HG03064 (cell line): ENCODE data around the gene VCAM1.
"Not testable (repeated sequence)": the region's sequence is repeated elsewhere in the genome, so short reads cannot be mapped to it uniquely, and the experiment has no call there.

ENCODE experiments used
- ATAC-seq: cut with Tn5 transposase; IDR thresholded peaks from one replicate; pipeline ENCODE4 v1.9.1; 2021; ENCODE audit warnings: low read depth; ENCODE audit not compliant: unreplicated experiment

The VCAM1 gene

DNA sequence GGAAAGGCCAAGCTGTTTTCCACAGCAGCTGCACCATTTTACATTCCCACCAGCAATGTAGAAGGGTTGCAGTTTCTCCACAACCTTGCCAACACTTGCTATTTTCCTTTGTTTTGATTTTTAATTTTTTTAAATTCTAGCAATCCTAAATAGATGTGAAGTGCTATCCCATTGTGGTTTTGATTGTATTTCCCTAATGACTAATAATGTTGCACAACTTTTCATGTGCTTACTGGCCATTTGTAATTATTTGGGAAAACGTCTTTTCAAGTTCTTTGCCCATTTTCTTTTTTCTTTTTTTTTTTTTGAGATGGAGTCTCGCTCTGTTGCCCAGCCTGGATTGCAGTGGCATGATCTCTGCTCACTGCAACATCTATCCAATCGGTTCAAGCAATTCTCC, 53.9 kb downstream of the VCAM1 start:
- ATAC-seq = no peak

DNA sequence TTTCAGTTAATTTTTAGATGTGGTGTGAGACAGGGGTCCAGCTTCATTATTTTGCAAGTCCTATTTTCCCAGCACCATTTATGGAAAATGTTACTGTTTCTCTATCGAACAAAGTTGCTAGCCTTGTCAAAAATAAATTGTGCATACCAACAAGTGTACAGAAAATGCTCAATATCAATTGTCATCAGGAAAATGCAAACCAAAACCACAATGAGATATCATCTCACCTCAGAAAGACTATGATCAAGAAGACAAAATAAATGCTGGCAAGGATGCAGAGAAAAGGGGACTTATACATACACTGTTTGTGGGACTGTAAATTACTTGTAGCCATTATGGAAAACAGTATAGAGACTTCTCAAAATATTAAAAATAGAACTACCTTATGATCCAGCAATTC, 54.8 kb downstream of the VCAM1 start:
- no peak for ATAC-seq

DNA sequence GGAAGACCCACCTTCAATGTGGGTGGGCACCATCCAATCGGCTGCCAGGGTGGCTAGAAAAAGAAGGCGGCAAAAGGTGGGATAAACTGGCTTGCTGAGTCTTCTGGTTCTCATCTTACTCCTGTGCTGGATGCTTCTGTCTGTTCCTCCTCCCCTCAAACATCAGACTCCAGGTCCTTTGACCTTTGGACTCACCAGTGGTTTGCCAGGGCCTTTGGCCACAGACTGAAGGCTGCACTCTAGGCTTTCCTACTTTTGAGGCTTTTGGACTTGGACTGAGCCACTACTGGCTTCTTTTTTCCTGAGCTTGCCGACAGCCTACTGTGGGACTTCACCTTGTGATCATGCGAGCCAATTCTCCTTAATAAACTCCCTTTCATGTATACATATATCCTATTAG, 55.9 kb downstream of the VCAM1 start:
- ATAC-seq = no peak

DNA sequence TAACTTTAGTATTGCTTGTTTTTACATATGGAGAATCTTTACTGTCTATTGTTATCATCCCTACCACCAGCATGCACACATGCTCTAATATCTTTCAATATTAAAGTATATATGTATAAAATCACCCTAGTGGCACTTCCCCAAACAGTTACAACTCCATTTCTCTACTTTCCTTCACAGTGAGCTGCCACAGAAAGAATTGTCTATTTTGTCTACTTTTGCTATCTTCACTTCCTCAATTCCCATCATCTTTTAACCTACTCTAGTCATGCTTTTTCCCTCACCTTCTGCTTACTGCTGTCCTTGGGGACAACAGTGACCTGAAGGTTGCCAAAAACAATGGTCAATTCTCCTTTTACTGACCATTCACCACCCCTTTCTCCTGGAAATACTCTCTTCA, 59.2 kb downstream of the VCAM1 start:
- no peak for ATAC-seq

DNA sequence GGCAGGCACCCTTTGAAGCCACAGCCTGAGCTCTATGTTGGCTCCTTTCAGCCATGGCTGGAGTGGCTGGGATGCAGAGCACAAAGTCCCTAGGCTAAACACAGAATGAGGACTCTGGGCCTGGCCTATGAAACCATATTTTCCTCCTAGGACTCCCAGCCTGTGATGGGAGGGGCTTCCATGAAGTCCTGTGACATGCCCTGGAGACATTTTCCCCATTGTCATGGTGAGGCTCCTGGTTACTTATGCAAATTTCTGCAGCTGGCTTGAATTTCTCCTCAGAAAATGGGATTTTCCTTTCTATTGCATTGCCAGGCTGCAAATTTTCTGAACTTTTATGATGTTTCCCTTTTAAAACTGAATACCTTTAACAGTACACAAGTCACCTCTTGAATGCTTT, 61.3 kb downstream of the VCAM1 start:
- ATAC-seq = no peak

DNA sequence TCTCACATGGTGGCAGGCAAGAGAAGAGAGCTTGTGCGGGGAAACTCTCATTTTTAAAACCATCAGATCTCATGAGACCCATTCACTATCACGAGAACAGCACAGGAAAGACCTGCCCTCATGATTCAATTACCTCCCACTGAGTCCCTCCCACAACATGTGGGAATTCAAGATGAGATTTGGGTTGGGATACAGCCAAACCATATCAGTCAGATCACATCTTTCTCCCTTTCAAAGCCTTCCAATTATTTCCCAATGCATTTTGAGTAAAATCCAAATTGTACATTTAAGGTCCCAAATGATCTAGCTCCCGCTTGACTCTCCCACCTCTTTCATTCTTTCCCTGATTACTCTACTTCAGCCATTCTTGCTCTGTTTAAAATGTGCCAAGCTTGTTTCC, 62.2 kb downstream of the VCAM1 start:
- not testable (repeated sequence) for ATAC-seq

DNA sequence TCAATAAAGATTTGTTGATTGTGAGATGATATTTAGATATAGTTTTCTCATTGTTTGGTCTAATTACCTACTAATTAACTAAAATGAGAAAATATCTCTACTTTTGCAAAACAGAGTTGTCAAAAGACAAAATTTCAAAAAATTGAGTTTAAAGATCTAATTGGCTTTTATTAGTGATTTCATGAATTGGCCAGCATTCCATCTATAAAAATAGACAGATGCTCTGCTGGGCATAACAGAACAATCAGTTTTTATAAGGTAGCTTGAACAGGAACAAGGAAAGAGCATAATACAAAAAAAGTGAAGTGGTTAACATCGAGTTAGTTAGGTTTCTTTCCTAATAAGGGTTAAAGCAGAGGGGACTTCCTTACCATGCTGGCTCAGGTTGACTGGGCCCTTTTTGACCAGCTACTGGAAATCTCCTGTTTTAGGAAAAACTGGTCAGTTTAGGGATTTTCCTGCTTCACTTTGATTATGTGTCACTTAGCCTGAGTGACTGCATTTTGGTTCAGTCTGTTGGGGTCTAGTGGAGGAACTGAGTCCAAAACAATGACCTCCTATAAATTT, 63.0 kb downstream of the VCAM1 start:
- no peak for ATAC-seq

DNA sequence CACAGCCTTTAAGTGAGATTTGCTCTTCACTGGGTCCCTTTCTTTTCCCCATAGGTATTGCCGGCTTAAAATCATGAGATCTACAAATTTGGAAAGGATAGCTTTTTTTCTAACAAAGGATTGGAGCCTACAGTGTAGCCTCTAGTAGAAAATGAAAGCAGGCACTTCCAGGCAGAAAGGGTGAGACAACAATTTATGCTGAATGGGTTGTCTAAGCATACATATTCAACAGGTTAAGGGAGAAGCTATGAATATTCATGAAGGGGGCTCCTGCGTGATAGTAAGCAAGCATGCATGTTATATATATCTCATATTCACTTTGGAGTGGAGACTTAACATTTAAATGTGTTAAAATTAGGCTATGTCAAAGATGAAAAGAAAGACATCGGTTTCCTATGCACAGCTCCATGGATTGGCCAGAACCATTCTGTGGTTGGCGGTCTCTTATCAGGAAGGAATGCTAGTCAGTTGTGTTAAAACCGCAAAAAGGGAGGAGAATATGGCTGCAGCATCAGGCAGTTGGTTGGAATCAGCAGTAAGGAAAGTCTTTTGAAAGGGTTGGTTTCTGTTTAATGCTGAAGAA, 66.0 kb downstream of the VCAM1 start:
- no peak for ATAC-seq

DNA sequence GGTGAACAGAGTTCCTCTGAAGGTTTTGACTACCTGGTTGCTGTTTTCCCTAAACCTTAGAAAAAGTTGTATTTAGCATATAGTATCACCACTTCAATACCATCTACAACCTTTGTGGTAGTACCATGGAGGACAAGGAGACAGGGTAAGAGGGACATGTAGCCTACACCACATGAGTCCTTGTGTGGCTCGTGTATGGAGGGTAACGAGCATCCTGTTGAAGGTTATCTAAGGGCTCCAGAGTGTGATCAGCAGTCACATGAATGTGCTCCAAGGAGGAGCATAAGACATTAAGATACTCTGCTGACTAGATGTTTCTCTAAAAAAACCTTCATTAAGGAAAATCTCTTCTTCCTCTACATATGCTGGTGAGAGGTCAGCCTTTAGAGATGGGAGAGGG, 67.3 kb downstream of the VCAM1 start:
- no peak for ATAC-seq
